ENCODE results near the gene LPCAT3. TPM values are rescaled to one million over a fixed set of nuclear protein-coding genes. Genes with fewer than 3 reads are reported as not detected.
"Not testable (repeated sequence)": the region's sequence is repeated elsewhere in the genome, so short reads cannot be mapped to it uniquely, and the experiment has no call there.

Gene LPCAT3
- total and polyA plus RNA-seq, 3 experiments from 2014 or later, result 20.4 to 25.5 (median 22.1) TPM

- Histone ChIP-seq H3K4me1 (ENCODE audit: insufficient read depth, low read length) (peaks cover 10% of the 10 kb centered on the region), H3K27ac (ENCODE audit: low read depth, low read length) (no peak overlapping the region), H3K27me3 (ENCODE audit: insufficient read depth, low read length, poor library complexity, severe bottlenecking) (no peaks in the 10 kb centered on the region), H3K36me3 (ENCODE audit: insufficient read depth, low read length) (no peaks in the 10 kb centered on the region), H3K9me3 (ENCODE audit: low read length) (no peaks in the 10 kb centered on the region), H3K4me3 (ENCODE audit: low read length) (no peak overlapping the region)
- Mint-ChIP-seq H3K36me3 (no peaks in the 10 kb centered on the region), H3K27me3 (peaks cover 1 to 4% of the 10 kb centered on the region in 2 donors), H3K4me3 (peak overlapping the region in 1 of 7 donors; percentile 29), H3K4me1 (peaks cover 3 to 9% (median 7%) of the 10 kb centered on the region in 3 donors), H3K27ac (peak overlapping the region in 1 of 8 donors; percentile 77), H3K9me3 (no peaks in the 10 kb centered on the region)
- ChIA-PET POLR2A (no interaction called here), CTCF (no interaction called here)
- DNase-seq, result no peak
Measured at GRCh38 chr12:7047306-7047705, 29.0 kb upstream of the LPCAT3 start.

- Histone ChIP-seq H3K27ac (ENCODE audit: low read depth, low read length) (no peak overlapping the region), H3K4me1 (ENCODE audit: insufficient read depth, low read length) (peaks cover 10% of the 10 kb centered on the region), H3K36me3 (ENCODE audit: insufficient read depth, low read length) (no peaks in the 10 kb centered on the region), H3K4me3 (ENCODE audit: low read length) (no peak overlapping the region), H3K27me3 (ENCODE audit: insufficient read depth, low read length, poor library complexity, severe bottlenecking) (no peaks in the 10 kb centered on the region), H3K9me3 (ENCODE audit: low read length) (no peaks in the 10 kb centered on the region)
- ChIA-PET CTCF (no interaction called here), POLR2A (no interaction called here)
- Mint-ChIP-seq H3K4me3 (no peak overlapping the region), H3K36me3 (no peaks in the 10 kb centered on the region), H3K9me3 (no peaks in the 10 kb centered on the region), H3K4me1 (peaks cover 3 to 9% (median 7%) of the 10 kb centered on the region in 3 donors), H3K27ac (peak overlapping the region in 2 of 8 donors; percentile 40 to 63), H3K27me3 (no peaks in the 10 kb centered on the region)
- no peak for DNase-seq
Measured at GRCh38 chr12:7046383-7047105, 28.3 kb upstream of the LPCAT3 start.

- Histone ChIP-seq H3K27me3 (ENCODE audit: insufficient read depth, low read length, poor library complexity, severe bottlenecking) (no peaks in the 10 kb centered on the region), H3K36me3 (ENCODE audit: insufficient read depth, low read length) (no peaks in the 10 kb centered on the region), H3K27ac (ENCODE audit: low read depth, low read length) (no peak overlapping the region), H3K4me3 (ENCODE audit: low read length) (no peak overlapping the region), H3K9me3 (ENCODE audit: low read length) (no peaks in the 10 kb centered on the region), H3K4me1 (ENCODE audit: insufficient read depth, low read length) (peaks cover 10% of the 10 kb centered on the region)
- no peaks in the 10 kb centered on the region for H3K36me3 Mint-ChIP-seq
- POLR2A ChIA-PET, result no interaction called here
- no peak overlapping the region for H3K4me3 Mint-ChIP-seq
- no peaks in the 10 kb centered on the region for H3K9me3 Mint-ChIP-seq
- DNase-seq, result no peak
- CTCF ChIA-PET, result no interaction called here
- peak overlapping the region in 2 of 8 donors; percentile 40 to 50 for H3K27ac Mint-ChIP-seq
- H3K27me3 Mint-ChIP-seq, result no peaks in the 10 kb centered on the region
- peaks cover 3 to 9% (median 7%) of the 10 kb centered on the region in 3 donors for H3K4me1 Mint-ChIP-seq
Measured at GRCh38 chr12:7045913-7046312, 27.6 kb upstream of the LPCAT3 start.

GRCh38 chr12:7042842-7043241 lies 24.6 kb upstream of the LPCAT3 start:
- Mint-ChIP-seq H3K9me3 (no peaks in the 10 kb centered on the region), H3K27ac (no peak overlapping the region), H3K4me3 (no peak overlapping the region), H3K4me1 (peaks cover 3 to 9% (median 7%) of the 10 kb centered on the region in 3 donors), H3K27me3 (no peaks in the 10 kb centered on the region), H3K36me3 (no peaks in the 10 kb centered on the region)
- H3K4me1 ChIP-seq (ENCODE audit: insufficient read depth, low read length), result peaks cover 10% of the 10 kb centered on the region
- DNase-seq, result peak in 1 of 5 donors; percentile 3
- no peaks in the 10 kb centered on the region for H3K27me3 ChIP-seq (ENCODE audit: insufficient read depth, low read length, poor library complexity, severe bottlenecking)
- H3K4me3 ChIP-seq (ENCODE audit: low read length), result no peak overlapping the region
- ChIA-PET POLR2A (no interaction called here), CTCF (interaction anchor here (1.5 to 2.3 kb wide), 2 partner anchors 10 to 118 kb away, joined by 4 to 6 read pairs; no protein-coding TSS in a partner anchor)
- H3K9me3 ChIP-seq (ENCODE audit: low read length), result no peaks in the 10 kb centered on the region
- H3K36me3 ChIP-seq (ENCODE audit: insufficient read depth, low read length), result no peaks in the 10 kb centered on the region
- no peak overlapping the region for H3K27ac ChIP-seq (ENCODE audit: low read depth, low read length)

- DNase-seq, result no peak
- Mint-ChIP-seq H3K27ac (no peak overlapping the region), H3K4me1 (peaks cover 0 to 6% (median 6%) of the 10 kb centered on the region in 3 donors), H3K4me3 (no peak overlapping the region), H3K36me3 (no peaks in the 10 kb centered on the region), H3K27me3 (no peaks in the 10 kb centered on the region), H3K9me3 (no peaks in the 10 kb centered on the region)
- CTCF ChIA-PET, result no interaction called here
- Histone ChIP-seq H3K4me3 (ENCODE audit: low read length) (no peak overlapping the region), H3K9me3 (ENCODE audit: low read length) (no peaks in the 10 kb centered on the region), H3K4me1 (ENCODE audit: insufficient read depth, low read length) (no peaks in the 10 kb centered on the region), H3K36me3 (ENCODE audit: insufficient read depth, low read length) (no peaks in the 10 kb centered on the region), H3K27ac (ENCODE audit: low read depth, low read length) (no peak overlapping the region), H3K27me3 (ENCODE audit: insufficient read depth, low read length, poor library complexity, severe bottlenecking) (no peaks in the 10 kb centered on the region)
- POLR2A ChIA-PET, result no interaction called here
Measured at GRCh38 chr12:7039403-7039802, 21.1 kb upstream of the LPCAT3 start.

GRCh38 chr12:7038591-7038990 lies 20.3 kb upstream of the LPCAT3 start:
- ChIA-PET CTCF (no interaction called here), POLR2A (no interaction called here)
- Histone ChIP-seq H3K36me3 (ENCODE audit: insufficient read depth, low read length) (no peaks in the 10 kb centered on the region), H3K4me1 (ENCODE audit: insufficient read depth, low read length) (no peaks in the 10 kb centered on the region), H3K4me3 (ENCODE audit: low read length) (no peak overlapping the region), H3K27me3 (ENCODE audit: insufficient read depth, low read length, poor library complexity, severe bottlenecking) (no peaks in the 10 kb centered on the region), H3K27ac (ENCODE audit: low read depth, low read length) (no peak overlapping the region), H3K9me3 (ENCODE audit: low read length) (no peaks in the 10 kb centered on the region)
- H3K36me3 Mint-ChIP-seq, result no peaks in the 10 kb centered on the region
- H3K27me3 Mint-ChIP-seq, result no peaks in the 10 kb centered on the region
- peaks cover 0 to 6% (median 6%) of the 10 kb centered on the region in 3 donors for H3K4me1 Mint-ChIP-seq
- H3K27ac Mint-ChIP-seq, result peak overlapping the region in 1 of 8 donors; percentile 27
- DNase-seq, result no peak
- no peaks in the 10 kb centered on the region for H3K9me3 Mint-ChIP-seq
- H3K4me3 Mint-ChIP-seq, result no peak overlapping the region

GRCh38 chr12:7037411-7037810 lies 19.1 kb upstream of the LPCAT3 start:
- H3K36me3 ChIP-seq (ENCODE audit: insufficient read depth, low read length); H3K36me3 Mint-ChIP-seq; H3K4me1 ChIP-seq (ENCODE audit: insufficient read depth, low read length); H3K4me1 Mint-ChIP-seq; POLR2A ChIA-PET; H3K27me3 ChIP-seq (ENCODE audit: insufficient read depth, low read length, poor library complexity, severe bottlenecking); DNase-seq; H3K27me3 Mint-ChIP-seq; H3K27ac ChIP-seq (ENCODE audit: low read depth, low read length); H3K4me3 ChIP-seq (ENCODE audit: low read length); H3K4me3 Mint-ChIP-seq; H3K9me3 Mint-ChIP-seq; H3K9me3 ChIP-seq (ENCODE audit: low read length); CTCF ChIA-PET: not testable (repeated sequence)
- H3K27ac Mint-ChIP-seq, result peak overlapping the region in 1 of 8 donors; percentile 73

GRCh38 chr12:7035463-7035862 lies 17.2 kb upstream of the LPCAT3 start:
- Histone ChIP-seq H3K27me3 (ENCODE audit: insufficient read depth, low read length, poor library complexity, severe bottlenecking) (no peaks in the 10 kb centered on the region), H3K4me3 (ENCODE audit: low read length) (no peak overlapping the region), H3K4me1 (ENCODE audit: insufficient read depth, low read length) (no peaks in the 10 kb centered on the region), H3K27ac (ENCODE audit: low read depth, low read length) (no peak overlapping the region), H3K36me3 (ENCODE audit: insufficient read depth, low read length) (no peaks in the 10 kb centered on the region), H3K9me3 (ENCODE audit: low read length) (no peaks in the 10 kb centered on the region)
- ChIA-PET POLR2A (no interaction called here), CTCF (no interaction called here)
- peaks cover 0 to 3% of the 10 kb centered on the region in 2 donors for H3K27me3 Mint-ChIP-seq
- no peaks in the 10 kb centered on the region for H3K9me3 Mint-ChIP-seq
- no peak overlapping the region for H3K27ac Mint-ChIP-seq
- peaks cover 0 to 6% (median 6%) of the 10 kb centered on the region in 3 donors for H3K4me1 Mint-ChIP-seq
- H3K4me3 Mint-ChIP-seq, result no peak overlapping the region
- no peaks in the 10 kb centered on the region for H3K36me3 Mint-ChIP-seq
- no peak for DNase-seq
